Measurements from ENCODE around the gene AFF3. TPM values are rescaled to one million over a fixed set of nuclear protein-coding genes. Genes with fewer than 3 reads are reported as not detected.

Gene AFF3
- total and polyA plus RNA-seq, 4 donors, result 4.2 to 90.9 (median 14.6) TPM

- Histone ChIP-seq H3K36me3 (ENCODE audit: control insufficient read depth in 4 of 4, insufficient read depth in 4 of 4, low read length in 4 of 4) (peaks cover 0 to 4% (median 1%) of the 10 kb centered on the region in 4 donors), H3K9ac (ENCODE audit: insufficient read depth in 1 of 2, low read length in 2 of 2) (no peak overlapping the region), H3K4me3 (no peak overlapping the region), H3K27me3 (ENCODE audit: control insufficient read depth in 3 of 3, insufficient read depth in 3 of 3, low read length in 2 of 3) (no peaks in the 10 kb centered on the region), H3K9me3 (ENCODE audit: control insufficient read depth in 4 of 4, insufficient read depth in 3 of 4, low read length in 3 of 4) (no peaks in the 10 kb centered on the region), H3K4me1 (ENCODE audit: control insufficient read depth in 5 of 5, insufficient read depth in 5 of 5, low read length in 5 of 5) (peaks cover 0 to 10% (median 0%) of the 10 kb centered on the region in 5 donors), H3K27ac (ENCODE audit: low read depth in 1 of 2, low read length in 1 of 2) (no peak overlapping the region)
- TF ChIP-seq CTCF (IDR thresholded peaks at IDR 0.05; ENCODE audit: control extremely low read depth, extremely low read depth), result no peak
- no peak for DNase-seq
- ATAC-seq (ENCODE audit: insufficient read depth, low FRiP score), result no peak
- 69 to 71% methylated on average over 12 of the region's 12 CpGs for WGBS, 2 donors
These were observed 172.0 kb downstream of the AFF3 start for GRCh38 chr2:99970292-99970868.

- DNase-seq (no peak), ATAC-seq (ENCODE audit: insufficient read depth, low FRiP score) (no peak)
- no peak overlapping the region for H3K9ac ChIP-seq (ENCODE audit: insufficient read depth in 1 of 2, low read length in 2 of 2)
- peaks cover 0 to 3% (median 0%) of the 10 kb centered on the region in 4 donors for H3K36me3 ChIP-seq (ENCODE audit: control insufficient read depth in 4 of 4, insufficient read depth in 4 of 4, low read length in 4 of 4)
- H3K27me3 ChIP-seq (ENCODE audit: control insufficient read depth in 3 of 3, insufficient read depth in 3 of 3, low read length in 2 of 3), result no peaks in the 10 kb centered on the region
- no peak overlapping the region for H3K27ac ChIP-seq (ENCODE audit: low read depth in 1 of 2, low read length in 1 of 2)
- TF ChIP-seq CTCF (IDR thresholded peaks at IDR 0.05; ENCODE audit: control extremely low read depth, extremely low read depth), result no peak
- H3K9me3 ChIP-seq (ENCODE audit: control insufficient read depth in 4 of 4, insufficient read depth in 3 of 4, low read length in 3 of 4), result no peaks in the 10 kb centered on the region
- 88 to 97% methylated on average over 9 of the region's 9 CpGs for WGBS, 2 donors
- H3K4me3 ChIP-seq, result no peak overlapping the region
- H3K4me1 ChIP-seq (ENCODE audit: control insufficient read depth in 5 of 5, insufficient read depth in 5 of 5, low read length in 5 of 5), result peaks cover 0 to 34% (median 4%) of the 10 kb centered on the region in 5 donors
These were observed 181.0 kb downstream of the AFF3 start for GRCh38 chr2:99961196-99961913.

- H3K9me3 ChIP-seq (ENCODE audit: control insufficient read depth in 4 of 4, insufficient read depth in 3 of 4, low read length in 3 of 4), result peaks cover 0 to 2% (median 0%) of the 10 kb centered on the region in 4 donors
- no peak overlapping the region for H3K27ac ChIP-seq (ENCODE audit: low read depth in 1 of 2, low read length in 1 of 2)
- no peak overlapping the region for H3K4me3 ChIP-seq
- TF ChIP-seq CTCF (IDR thresholded peaks at IDR 0.05; ENCODE audit: control extremely low read depth, extremely low read depth), result no peak
- WGBS, 2 donors, result 80 to 90% methylated on average over 3 of the region's 3 CpGs
- H3K4me1 ChIP-seq (ENCODE audit: control insufficient read depth in 5 of 5, insufficient read depth in 5 of 5, low read length in 5 of 5), result peaks cover 0 to 34% (median 4%) of the 10 kb centered on the region in 5 donors
- ATAC-seq (ENCODE audit: insufficient read depth, low FRiP score) (no peak), DNase-seq (no peak)
- peaks cover 0 to 3% (median 0%) of the 10 kb centered on the region in 4 donors for H3K36me3 ChIP-seq (ENCODE audit: control insufficient read depth in 4 of 4, insufficient read depth in 4 of 4, low read length in 4 of 4)
- H3K27me3 ChIP-seq (ENCODE audit: control insufficient read depth in 3 of 3, insufficient read depth in 3 of 3, low read length in 2 of 3), result no peaks in the 10 kb centered on the region
- no peak overlapping the region for H3K9ac ChIP-seq (ENCODE audit: insufficient read depth in 1 of 2, low read length in 2 of 2)
These were observed 181.6 kb downstream of the AFF3 start for GRCh38 chr2:99960790-99961189.

Data from lung (tissue), 12 donors.